NCI-H187 (cell line): ENCODE results near the gene IDH3B.
"Not testable (repeated sequence)": the region's sequence is repeated elsewhere in the genome, so short reads cannot be mapped to it uniquely, and the experiment has no call there.

Experiments used
- DNase-seq, 2 experiments: peaks; one replicate each; lab custom pipeline; 2025; lab: John Stamatoyannopoulos, UW

Gene IDH3B

GRCh38 chr20:2694519-2694918, 30.5 kb upstream of the IDH3B start:
- no peak for DNase-seq

GRCh38 chr20:2694008-2694471, 30.0 kb upstream of the IDH3B start:
- no peak for DNase-seq

GRCh38 chr20:2693286-2694007, 29.4 kb upstream of the IDH3B start:
- DNase-seq, result no peak

- DNase-seq, result no peak
These were observed 28.9 kb upstream of the IDH3B start for GRCh38 chr20:2692886-2693285.

- no peak for DNase-seq
These were observed 28.2 kb upstream of the IDH3B start, which contains the start of gene EBF4 for GRCh38 chr20:2692036-2692885. Gene EBF4, plus strand, starts transcription at chr20:2692780. Its CDS starts 866 bp downstream, at chr20:2693646.

GRCh38 chr20:2691663-2692035, 27.6 kb upstream of the IDH3B start:
- no peak for DNase-seq

GRCh38 chr20:2691127-2691526, 27.1 kb upstream of the IDH3B start:
- DNase-seq, result no peak

GRCh38 chr20:2690718-2691117, 26.7 kb upstream of the IDH3B start:
- DNase-seq, result no peak

GRCh38 chr20:2690213-2690612, 26.2 kb upstream of the IDH3B start:
- DNase-seq, result no peak

GRCh38 chr20:2688041-2688591, 24.1 kb upstream of the IDH3B start:
- peak; percentile 21 to 25 for DNase-seq

- no peak for DNase-seq
These were observed 23.5 kb upstream of the IDH3B start for GRCh38 chr20:2687514-2687913.

GRCh38 chr20:2684817-2685216, 20.8 kb upstream of the IDH3B start:
- not testable (repeated sequence) for DNase-seq

- not testable (repeated sequence) for DNase-seq
These were observed 18.0 kb upstream of the IDH3B start for GRCh38 chr20:2682040-2682439.

GRCh38 chr20:2680046-2680445, 16.0 kb upstream of the IDH3B start:
- no peak for DNase-seq

GRCh38 chr20:2673453-2673852, 9.4 kb upstream of the IDH3B start:
- no peak for DNase-seq

- DNase-seq, result no peak
These were observed 8.4 kb upstream of the IDH3B start for GRCh38 chr20:2672446-2672845.

- DNase-seq, result no peak
These were observed 8.0 kb upstream of the IDH3B start for GRCh38 chr20:2671977-2672376.

GRCh38 chr20:2663364-2663886, 591 bp downstream of the IDH3B start:
- DNase-seq, result no peak

- DNase-seq, result no peak
These were observed 4.5 kb downstream of the IDH3B start for GRCh38 chr20:2659547-2659946.

- no peak for DNase-seq
These were observed 5.3 kb downstream of the IDH3B start for GRCh38 chr20:2658414-2659354.

- DNase-seq, result no peak
These were observed 6.3 kb downstream of the IDH3B start for GRCh38 chr20:2657674-2658073.
